ENCODE measurements around the gene PGM2L1. TPM values are rescaled to one million over a fixed set of nuclear protein-coding genes. Genes with fewer than 3 reads are reported as not detected.
"Not testable (repeated sequence)": the region's sequence is repeated elsewhere in the genome, so short reads cannot be mapped to it uniquely, and the experiment has no call there.

Gene PGM2L1
- total RNA-seq, 2 donors from 2014 or later, result 12.1 to 16.4 TPM

DNA sequence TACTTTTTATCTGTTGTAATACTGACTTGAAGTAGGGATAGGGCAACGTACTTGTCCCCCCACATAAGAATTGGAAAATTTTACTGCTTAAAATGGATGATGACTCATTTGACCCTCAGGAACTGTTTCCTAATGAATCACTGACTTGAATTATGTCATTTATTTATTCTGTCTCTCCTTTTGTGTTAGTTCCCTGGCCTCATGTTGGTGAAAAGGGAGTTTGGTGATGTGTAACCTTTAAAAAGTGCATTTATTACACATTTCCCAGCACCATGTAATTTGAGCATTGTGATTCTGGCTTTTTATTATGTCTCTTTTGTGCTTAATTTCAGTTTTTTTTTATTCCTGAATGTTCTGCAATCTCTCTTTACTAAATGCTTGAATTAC lies 20.3 kb upstream of the PGM2L1 start:
- H3K36me3 Mint-ChIP-seq (ENCODE audit: insufficient read depth in 2 of 2), result no peaks in the 10 kb centered on the region
- no peaks in the 10 kb centered on the region for H3K27me3 Mint-ChIP-seq (ENCODE audit: low read depth)
- peaks cover 26% of the 10 kb centered on the region for H3K4me1 Mint-ChIP-seq (ENCODE audit: low read depth)
- no peak for DNase-seq
- peak overlapping the region; percentile 44 for H3K27ac Mint-ChIP-seq
- H3K4me3 Mint-ChIP-seq, result peak overlapping the region in 1 of 2 donors; percentile 9
- ATAC-seq (replicated peaks in 1 of 2), result peak; percentile 44 to 47
- H3K9me3 Mint-ChIP-seq, result no peaks in the 10 kb centered on the region

DNA sequence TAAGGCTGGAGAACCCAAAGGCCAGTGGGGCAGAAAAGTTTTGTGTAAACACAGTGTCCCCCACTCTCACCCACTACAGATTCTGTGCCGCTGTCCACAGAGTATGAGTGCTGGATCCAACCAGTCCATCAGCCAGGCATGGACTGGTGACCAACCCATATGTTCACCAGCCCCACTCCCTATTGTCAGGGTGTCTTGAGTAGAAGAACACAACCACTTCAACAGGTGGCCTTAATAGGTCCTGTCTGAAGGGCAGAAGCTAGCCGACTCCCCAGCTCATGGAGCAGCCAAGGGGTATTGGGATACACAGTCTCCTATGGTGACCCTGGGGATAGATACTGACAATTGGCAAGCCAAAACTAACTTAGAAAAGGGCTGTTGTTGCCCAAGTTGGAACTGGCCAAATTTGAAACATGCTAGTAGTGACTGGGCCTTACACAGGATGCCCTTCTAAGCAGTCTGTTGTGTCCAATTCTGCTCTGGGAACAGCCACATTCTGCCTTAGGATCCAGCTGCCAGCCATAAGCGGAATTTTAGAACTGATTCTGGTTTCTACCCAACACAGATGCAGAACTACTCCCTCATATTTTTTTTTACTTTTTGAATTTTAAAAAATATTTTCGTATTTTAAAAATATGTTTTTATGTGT lies 19.8 kb upstream of the PGM2L1 start:
- Mint-ChIP-seq H3K27me3 (ENCODE audit: low read depth) (no peaks in the 10 kb centered on the region), H3K4me3 (no peak overlapping the region)
- ATAC-seq (replicated peaks in 1 of 2), result peak; percentile 28 to 45

GRCh38 chr11:74417379-74417804 lies 19.2 kb upstream of the PGM2L1 start:
- H3K27me3 Mint-ChIP-seq (ENCODE audit: low read depth), result no peaks in the 10 kb centered on the region
- peaks cover 34% of the 10 kb centered on the region for H3K4me1 Mint-ChIP-seq (ENCODE audit: low read depth)
- ATAC-seq (replicated peaks in 1 of 2), result peak; percentile 58 to 80

More for the DNA sequence above, 19.8 kb upstream of the PGM2L1 start:
- H3K4me1 Mint-ChIP-seq (ENCODE audit: low read depth), result peaks cover 28% of the 10 kb centered on the region
- no peaks in the 10 kb centered on the region for H3K9me3 Mint-ChIP-seq
- H3K36me3 Mint-ChIP-seq (ENCODE audit: insufficient read depth in 2 of 2), result no peaks in the 10 kb centered on the region
- H3K27ac Mint-ChIP-seq, result no peak overlapping the region
- DNase-seq, result no peak

DNA sequence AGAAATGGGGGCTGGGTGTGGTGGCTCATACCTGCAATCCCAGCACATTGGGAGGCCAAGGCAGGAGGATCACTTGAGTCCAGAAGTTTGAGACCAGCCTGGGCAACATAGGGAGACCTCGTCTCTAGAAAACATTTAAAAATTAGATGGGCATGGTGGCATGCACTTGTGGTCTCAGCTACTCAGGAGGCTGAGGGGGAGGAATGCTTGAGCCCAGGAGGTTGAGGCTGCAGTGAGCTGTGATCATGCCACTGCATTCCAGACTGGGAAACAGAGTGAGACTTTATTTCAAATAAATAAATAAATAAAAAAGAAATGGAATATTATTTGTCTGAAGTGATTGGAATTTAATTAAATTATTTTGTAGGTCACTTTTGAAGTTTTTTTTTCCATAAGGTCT lies 18.7 kb upstream of the PGM2L1 start:
- not testable (repeated sequence) for ATAC-seq (replicated peaks in 1 of 2); H3K36me3 Mint-ChIP-seq (ENCODE audit: insufficient read depth in 2 of 2); H3K9me3 Mint-ChIP-seq; H3K27me3 Mint-ChIP-seq (ENCODE audit: low read depth); DNase-seq; H3K4me3 Mint-ChIP-seq
- H3K4me1 Mint-ChIP-seq (ENCODE audit: low read depth), result peaks cover 37% of the 10 kb centered on the region
- H3K27ac Mint-ChIP-seq, result peak overlapping the region; percentile 62

More at GRCh38 chr11:74417379-74417804, 19.2 kb upstream of the PGM2L1 start:
- Mint-ChIP-seq H3K36me3 (ENCODE audit: insufficient read depth in 2 of 2) (no peaks in the 10 kb centered on the region), H3K27ac (no peak overlapping the region), H3K9me3 (no peaks in the 10 kb centered on the region), H3K4me3 (peak overlapping the region in 1 of 2 donors; percentile 21)
- DNase-seq, result no peak

DNA sequence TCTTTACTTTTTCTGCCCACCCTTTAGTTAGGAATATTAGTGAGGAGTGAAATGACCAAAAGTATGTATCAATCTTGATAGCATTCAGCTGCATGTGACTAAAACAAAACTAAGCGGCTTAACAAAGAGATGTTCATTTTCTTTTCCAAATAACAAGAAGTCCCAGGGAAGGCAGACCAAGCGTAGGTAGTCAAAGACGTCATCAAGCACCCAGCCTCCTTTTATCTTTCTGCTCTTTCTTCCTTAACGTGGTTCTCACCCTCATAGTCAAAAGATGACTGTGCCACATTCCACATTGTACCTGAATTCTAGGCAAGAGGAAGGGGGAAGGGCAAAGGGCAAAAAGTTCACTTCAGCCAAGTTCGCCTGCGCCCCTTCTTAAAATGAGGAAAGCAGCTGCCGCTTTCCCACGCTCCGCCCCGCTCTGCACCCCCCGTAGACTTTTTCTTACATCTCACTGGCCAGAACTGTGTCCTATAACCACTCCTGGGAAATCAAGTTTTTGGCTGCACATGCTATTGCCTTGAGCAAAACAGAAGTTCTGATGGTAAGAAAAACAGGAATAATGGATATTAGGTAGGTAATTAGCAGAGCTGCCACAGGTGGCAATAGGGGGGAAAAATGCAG lies 14.6 kb upstream of the PGM2L1 start:
- no peak overlapping the region for H3K27ac Mint-ChIP-seq
- no peak overlapping the region for H3K4me3 Mint-ChIP-seq
- H3K27me3 Mint-ChIP-seq (ENCODE audit: low read depth), result no peaks in the 10 kb centered on the region
- DNase-seq (no peak), ATAC-seq (replicated peaks in 1 of 2) (peak; percentile 17 to 20)
- H3K4me1 Mint-ChIP-seq (ENCODE audit: low read depth), result peaks cover 23% of the 10 kb centered on the region
- H3K9me3 Mint-ChIP-seq, result no peaks in the 10 kb centered on the region
- no peaks in the 10 kb centered on the region for H3K36me3 Mint-ChIP-seq (ENCODE audit: insufficient read depth in 2 of 2)

- Mint-ChIP-seq H3K4me1 (ENCODE audit: low read depth) (peaks cover 18% of the 10 kb centered on the region), H3K27ac (no peak overlapping the region), H3K9me3 (no peaks in the 10 kb centered on the region), H3K4me3 (no peak overlapping the region), H3K27me3 (ENCODE audit: low read depth) (no peaks in the 10 kb centered on the region), H3K36me3 (ENCODE audit: insufficient read depth in 2 of 2) (no peaks in the 10 kb centered on the region)
- ATAC-seq (replicated peaks in 1 of 2) (no peak), DNase-seq (no peak)
Measured at GRCh38 chr11:74412321-74412720, 14.1 kb upstream of the PGM2L1 start.

DNA sequence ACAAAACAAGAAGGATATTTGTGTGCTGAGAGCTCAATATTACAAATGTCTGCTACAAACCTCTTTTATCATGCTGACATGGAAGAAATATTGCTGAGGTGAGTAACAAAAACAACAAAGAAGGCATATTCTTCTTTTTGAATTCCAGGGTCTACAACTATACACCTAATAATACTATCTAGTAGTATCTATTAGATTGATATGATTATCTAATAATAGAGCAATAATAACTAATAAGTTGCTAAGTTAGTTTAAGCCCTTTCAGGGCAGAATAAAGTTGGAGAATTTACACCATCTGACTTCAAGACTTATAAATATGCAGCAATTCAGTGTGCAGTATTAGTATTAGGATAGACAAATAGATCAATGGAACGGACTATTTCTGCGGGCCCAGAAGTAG lies 11.4 kb upstream of the PGM2L1 start:
- Mint-ChIP-seq H3K4me1 (ENCODE audit: low read depth) (peaks cover 11% of the 10 kb centered on the region), H3K27me3 (ENCODE audit: low read depth) (no peaks in the 10 kb centered on the region), H3K36me3 (ENCODE audit: insufficient read depth in 2 of 2) (no peaks in the 10 kb centered on the region), H3K4me3 (no peak overlapping the region), H3K27ac (no peak overlapping the region), H3K9me3 (no peaks in the 10 kb centered on the region)
- ATAC-seq (replicated peaks in 1 of 2) (no peak), DNase-seq (no peak)

- DNase-seq (no peak), ATAC-seq (replicated peaks in 1 of 2) (no peak)
- Mint-ChIP-seq H3K36me3 (ENCODE audit: insufficient read depth in 2 of 2) (no peaks in the 10 kb centered on the region), H3K4me1 (ENCODE audit: low read depth) (peaks cover 20% of the 10 kb centered on the region), H3K9me3 (no peaks in the 10 kb centered on the region), H3K27me3 (ENCODE audit: low read depth) (no peaks in the 10 kb centered on the region), H3K4me3 (no peak overlapping the region), H3K27ac (no peak overlapping the region)
Measured at GRCh38 chr11:74403607-74404321, 5.5 kb upstream of the PGM2L1 start.

GRCh38 chr11:74400606-74401005 lies 2.4 kb upstream of the PGM2L1 start:
- Mint-ChIP-seq H3K36me3 (ENCODE audit: insufficient read depth in 2 of 2) (peaks cover 5% of the 10 kb centered on the region in 2 donors), H3K4me3 (no peak overlapping the region), H3K27me3 (ENCODE audit: low read depth) (no peaks in the 10 kb centered on the region), H3K4me1 (ENCODE audit: low read depth) (peaks cover 34% of the 10 kb centered on the region), H3K9me3 (no peaks in the 10 kb centered on the region), H3K27ac (peak overlapping the region; percentile 35)
- DNase-seq (no peak), ATAC-seq (replicated peaks in 1 of 2) (no peak)

GRCh38 chr11:74397501-74398243 lies 561 bp downstream of the PGM2L1 start:
- Mint-ChIP-seq H3K4me3 (peak overlapping the region; percentile 90 to 98), H3K36me3 (ENCODE audit: insufficient read depth in 2 of 2) (peaks cover 5% of the 10 kb centered on the region in 2 donors), H3K27me3 (ENCODE audit: low read depth) (no peaks in the 10 kb centered on the region), H3K9me3 (no peaks in the 10 kb centered on the region), H3K4me1 (ENCODE audit: low read depth) (peaks cover 48% of the 10 kb centered on the region), H3K27ac (peak overlapping the region; percentile 82)
- DNase-seq (peak; percentile 40 to 46), ATAC-seq (replicated peaks in 1 of 2) (peak; percentile 30 to 32)

GRCh38 chr11:74392256-74392655 lies 6.0 kb downstream of the PGM2L1 start:
- DNase-seq, result no peak
- Mint-ChIP-seq H3K27me3 (ENCODE audit: low read depth) (no peaks in the 10 kb centered on the region), H3K4me3 (no peak overlapping the region), H3K36me3 (ENCODE audit: insufficient read depth in 2 of 2) (peaks cover under 1% of the 10 kb centered on the region in 2 donors), H3K4me1 (ENCODE audit: low read depth) (peaks cover 54% of the 10 kb centered on the region), H3K27ac (no peak overlapping the region), H3K9me3 (no peaks in the 10 kb centered on the region)
- no peak for ATAC-seq (replicated peaks in 1 of 2)

- H3K4me3 Mint-ChIP-seq, result peak overlapping the region; percentile 30 to 36
- no peak for ATAC-seq (replicated peaks in 1 of 2)
Measured at GRCh38 chr11:74391193-74391592, 7.0 kb downstream of the PGM2L1 start.

GRCh38 chr11:74390697-74391096 lies 7.5 kb downstream of the PGM2L1 start:
- no peaks in the 10 kb centered on the region for H3K27me3 Mint-ChIP-seq (ENCODE audit: low read depth)
- ATAC-seq (replicated peaks in 1 of 2) (peak; percentile 89 to 90), DNase-seq (no peak)
- H3K36me3 Mint-ChIP-seq (ENCODE audit: insufficient read depth in 2 of 2), result no peaks in the 10 kb centered on the region
- peaks cover 45% of the 10 kb centered on the region for H3K4me1 Mint-ChIP-seq (ENCODE audit: low read depth)
- peak overlapping the region; percentile 30 to 36 for H3K4me3 Mint-ChIP-seq
- H3K27ac Mint-ChIP-seq, result peak overlapping the region; percentile 34
- no peaks in the 10 kb centered on the region for H3K9me3 Mint-ChIP-seq

More at GRCh38 chr11:74391193-74391592, 7.0 kb downstream of the PGM2L1 start:
- Mint-ChIP-seq H3K27ac (peak overlapping the region; percentile 34), H3K27me3 (ENCODE audit: low read depth) (no peaks in the 10 kb centered on the region), H3K9me3 (no peaks in the 10 kb centered on the region), H3K4me1 (ENCODE audit: low read depth) (peaks cover 45% of the 10 kb centered on the region), H3K36me3 (ENCODE audit: insufficient read depth in 2 of 2) (no peaks in the 10 kb centered on the region)
- no peak for DNase-seq

All from activated T-cell treated with anti-CD3 and anti-CD28 coated beads, Interleukin-2, amount 50 U/mL, for 72 hours (primary cell).